ENCODE measurements around the gene IRF7.

IRF7 gene

DNA sequence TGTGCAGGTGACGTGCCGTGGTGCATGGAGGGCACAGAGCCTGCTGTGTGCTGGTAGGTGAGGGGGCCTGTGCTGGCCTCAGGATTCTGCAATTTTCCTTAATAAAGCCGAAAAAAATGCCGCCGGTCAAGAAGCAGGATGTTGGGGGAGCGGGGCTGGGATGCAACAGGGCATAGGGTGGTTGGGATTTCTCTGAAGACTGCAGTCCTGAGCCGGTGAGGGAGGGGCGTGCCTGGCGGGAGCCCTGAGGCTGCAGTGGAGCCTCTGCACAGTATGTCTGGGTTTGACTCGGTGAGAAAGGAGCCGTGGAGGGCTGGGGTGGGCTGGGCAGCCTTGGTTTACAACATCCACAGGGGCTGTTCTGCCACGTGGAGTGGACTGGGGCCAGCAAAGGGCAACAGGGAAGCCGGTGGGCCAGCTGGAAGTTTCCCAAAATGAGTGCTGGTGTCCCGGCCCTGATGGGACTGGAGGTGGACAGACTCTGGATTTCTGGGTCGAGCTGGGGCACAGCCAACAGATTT is 7.7 kb upstream of the IRF7 start:
- in situ Hi-C loops (cut with HindIII; ENCODE audit: low sequenced_read_pairs) = no loop called here

DNA sequence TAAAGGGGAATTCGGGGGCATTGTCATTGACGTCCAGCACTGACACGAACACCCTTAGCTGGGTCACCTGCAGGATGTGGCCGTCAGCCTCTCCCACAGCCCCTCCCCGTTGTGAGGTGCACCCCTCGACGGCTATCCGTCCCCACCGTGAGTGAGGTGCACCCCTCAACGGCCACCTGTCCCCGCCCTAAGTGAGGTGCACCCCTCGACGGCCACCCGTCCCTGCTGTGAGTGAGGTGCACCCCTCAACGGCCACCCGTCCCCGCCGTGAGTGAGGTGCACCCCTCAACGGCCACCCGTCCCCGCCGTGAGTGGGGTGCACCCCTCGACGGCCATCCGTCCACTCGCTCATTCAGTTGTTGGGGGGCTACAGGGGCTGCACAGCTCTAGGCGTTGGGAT is 6.1 kb upstream of the IRF7 start:
- in situ Hi-C loops (cut with HindIII; ENCODE audit: low sequenced_read_pairs) = no loop called here

DNA sequence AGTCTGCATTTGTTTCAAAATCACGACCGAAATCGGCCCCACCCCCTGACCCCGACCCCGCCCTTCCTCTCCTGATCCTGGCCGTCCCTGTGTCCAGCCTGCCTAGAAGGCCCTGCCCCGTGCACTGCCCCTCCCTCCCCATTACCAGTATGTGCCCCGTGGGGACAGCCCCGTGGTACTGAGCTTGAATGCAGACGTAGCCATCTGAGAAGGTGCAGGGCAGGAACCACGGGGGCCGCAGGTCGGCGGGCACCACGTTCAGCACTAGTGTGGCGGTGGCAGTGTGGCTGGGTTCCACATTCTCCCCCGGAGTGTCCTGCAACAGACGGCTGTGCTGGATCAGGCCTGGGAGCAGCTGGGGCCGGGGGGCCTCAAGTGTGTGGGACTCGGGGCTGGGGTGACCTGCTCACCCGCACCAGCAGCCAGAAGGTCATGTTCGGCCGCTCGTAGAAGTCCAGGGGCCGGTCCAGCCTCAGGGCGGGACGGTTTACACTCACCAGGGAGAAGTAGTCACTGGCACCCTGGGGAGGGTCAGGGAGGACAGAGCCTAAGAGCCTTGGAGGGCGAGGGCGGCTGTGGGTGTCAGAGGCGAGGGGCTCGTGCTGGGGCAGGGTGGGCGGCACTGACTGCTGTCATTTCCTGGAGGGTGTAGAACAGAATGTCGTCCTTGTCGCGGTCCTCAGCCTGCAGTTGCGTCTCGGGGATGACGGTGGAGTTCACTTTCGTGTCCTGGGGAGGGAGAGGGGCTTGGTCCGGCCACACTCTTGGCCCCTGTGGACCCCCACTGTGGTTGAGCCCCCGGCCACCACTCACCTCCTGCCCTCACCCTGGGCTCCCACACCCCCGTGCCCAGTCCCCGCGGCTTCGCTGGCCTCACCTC is 5.4 kb upstream of the IRF7 start:
- in situ Hi-C loops (cut with HindIII; ENCODE audit: low sequenced_read_pairs) = no loop called here

DNA sequence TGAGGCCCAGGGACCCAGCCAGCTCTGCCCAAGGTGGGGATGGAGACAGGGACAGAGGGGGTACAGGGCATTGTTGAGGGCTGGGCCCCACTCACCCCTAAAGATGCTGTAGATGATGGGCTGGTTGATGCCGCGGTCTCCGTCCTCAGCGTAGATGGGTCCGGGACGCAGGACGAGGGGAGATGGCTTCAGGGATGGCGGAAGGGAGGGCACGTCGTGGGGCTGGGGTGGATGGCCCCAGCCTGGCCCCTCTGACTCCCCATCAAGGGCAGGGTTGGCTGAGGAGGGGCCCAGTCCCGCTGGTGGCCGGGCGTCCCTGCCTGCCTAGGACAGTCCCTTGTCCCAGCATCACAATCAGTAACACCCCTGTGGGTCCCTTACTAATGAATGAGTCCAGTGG is 4.5 kb upstream of the IRF7 start:
- in situ Hi-C loops (cut with HindIII; ENCODE audit: low sequenced_read_pairs) = no loop called here

DNA sequence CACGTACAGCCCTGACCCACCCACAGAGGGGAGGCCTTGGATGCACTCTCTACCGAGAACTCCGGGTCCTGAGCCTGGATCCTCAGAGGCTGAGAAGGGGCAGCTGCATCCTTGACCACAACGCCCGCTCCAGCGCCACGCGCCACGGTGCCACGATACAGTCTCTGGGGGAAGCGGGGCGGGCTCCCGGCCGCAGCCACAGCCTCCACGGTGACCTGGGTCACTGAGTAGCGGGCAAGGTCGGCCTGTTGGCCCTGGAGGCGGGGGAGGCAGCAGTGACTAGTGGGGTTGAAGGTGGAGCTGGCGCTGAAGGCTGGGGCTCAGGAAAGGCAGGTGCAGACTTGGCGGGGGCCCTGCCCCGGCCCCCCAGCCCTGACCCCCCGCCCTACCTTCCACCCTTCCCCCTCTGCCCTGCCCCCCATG is 3.9 kb upstream of the IRF7 start:
- in situ Hi-C loops (cut with HindIII; ENCODE audit: low sequenced_read_pairs) = no loop called here

DNA sequence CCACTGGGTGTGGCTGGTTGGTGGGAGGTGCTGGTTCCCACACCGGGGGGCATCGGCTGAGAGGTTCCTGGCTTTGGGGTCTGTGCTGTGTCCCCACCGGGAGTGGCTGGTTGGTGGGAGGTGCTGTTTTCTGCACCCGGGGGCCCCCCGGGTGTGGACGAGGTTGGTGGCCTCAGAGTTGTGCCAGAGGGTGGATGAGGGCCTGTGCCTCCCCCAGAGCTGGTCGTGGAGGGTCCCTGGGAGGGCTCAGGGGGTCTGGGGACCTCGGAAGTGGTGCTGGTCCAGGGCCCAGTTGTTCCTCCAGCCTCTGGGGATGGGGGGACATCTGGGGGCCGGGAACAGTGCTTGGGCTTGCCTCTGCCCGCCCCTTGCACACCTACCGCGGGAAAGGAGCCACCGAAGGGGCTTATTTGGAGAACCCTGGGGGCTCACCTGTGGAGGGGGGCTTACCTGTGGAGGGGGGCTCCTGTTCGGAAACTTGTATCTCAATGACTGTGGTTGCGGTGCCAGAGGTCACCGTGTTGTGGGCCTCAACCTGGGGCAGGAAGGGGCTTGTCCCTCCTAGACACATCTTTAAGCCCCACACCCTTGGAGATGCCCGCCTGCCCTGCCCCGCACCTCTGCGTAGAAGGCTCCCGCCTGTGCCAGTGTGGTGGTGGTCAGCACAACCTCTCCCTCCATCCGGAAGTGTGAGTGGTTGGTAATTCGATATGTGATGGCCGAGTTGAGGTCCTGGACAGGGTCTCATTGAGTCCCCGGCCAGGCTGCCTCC is 3.3 kb upstream of the IRF7 start:
- in situ Hi-C loops (cut with HindIII; ENCODE audit: low sequenced_read_pairs) = no loop called here

DNA sequence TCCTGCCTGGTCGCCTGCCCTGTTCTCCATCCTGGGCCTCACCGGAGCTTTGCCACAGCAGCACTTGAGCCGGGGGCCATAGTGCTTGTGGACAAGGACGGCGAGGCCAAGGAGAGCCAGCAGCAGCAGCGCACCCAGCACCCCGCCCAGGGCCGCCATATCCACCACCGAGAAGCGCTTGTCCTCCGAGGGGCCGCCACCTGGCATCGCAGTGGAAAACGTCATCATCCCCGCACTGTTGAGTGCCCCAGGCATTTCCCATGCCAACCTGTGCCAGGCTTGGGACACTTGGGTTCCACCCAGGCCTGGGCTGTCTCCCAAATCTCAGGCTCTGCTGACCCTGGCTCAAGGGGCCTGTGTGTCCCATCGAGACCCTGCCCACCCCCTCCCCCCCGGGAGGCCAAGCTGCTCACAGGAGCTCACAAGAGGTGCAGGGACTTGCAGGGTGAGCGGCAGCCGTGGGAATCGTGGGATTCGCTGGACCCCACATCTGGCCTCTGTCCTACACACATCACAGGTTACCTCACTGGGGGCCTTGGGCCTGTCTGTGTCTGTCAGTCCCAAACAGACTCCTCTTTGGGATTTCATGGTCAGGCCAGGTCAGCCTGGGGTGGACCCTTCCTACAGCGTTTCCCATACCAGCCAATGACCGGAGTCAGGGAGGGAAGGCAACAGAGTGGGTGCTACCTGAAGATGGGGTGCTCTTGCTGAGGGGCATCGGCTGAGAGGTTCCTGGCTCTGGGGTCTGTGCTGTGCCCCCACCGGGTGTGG is 2.3 kb upstream of the IRF7 start:
- in situ Hi-C loops (cut with HindIII; ENCODE audit: low sequenced_read_pairs) = no loop called here

DNA sequence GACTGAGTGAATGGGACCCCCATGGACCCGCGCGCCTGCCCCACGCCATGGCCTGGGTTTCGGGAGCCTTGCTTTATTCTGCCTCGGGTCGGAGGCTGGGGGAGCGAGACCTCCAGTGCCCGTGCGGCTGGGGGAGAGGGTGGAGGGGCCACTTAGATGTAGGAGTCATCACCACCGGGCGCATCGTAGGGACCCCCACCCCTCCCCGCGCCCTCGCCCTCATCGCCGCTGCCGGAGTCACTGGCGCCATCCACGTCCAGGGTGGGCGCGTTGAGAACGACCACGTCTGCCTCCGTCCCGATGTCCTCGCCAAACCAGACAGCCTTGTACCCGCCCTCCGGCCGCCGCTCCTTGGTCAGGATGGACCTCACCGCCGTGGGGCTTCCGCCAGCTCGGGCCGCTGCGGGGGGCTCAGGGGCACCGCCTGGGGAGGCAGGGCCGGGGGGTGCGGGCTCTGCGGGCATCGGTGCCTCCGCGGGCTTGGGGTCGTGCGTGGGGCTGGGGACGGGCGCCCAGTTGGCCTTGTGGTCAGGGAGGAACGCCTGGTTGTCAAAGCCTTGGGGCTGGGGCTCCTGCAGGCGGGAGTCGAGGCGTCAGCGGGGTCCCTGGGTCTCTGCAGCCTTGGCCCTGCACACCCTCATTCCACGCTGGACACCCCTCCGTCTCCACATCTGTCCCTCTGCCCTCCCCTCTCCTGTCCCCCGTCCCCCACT is 1.6 kb upstream of the IRF7 start:
- in situ Hi-C loops (cut with HindIII; ENCODE audit: low sequenced_read_pairs) = no loop called here

DNA sequence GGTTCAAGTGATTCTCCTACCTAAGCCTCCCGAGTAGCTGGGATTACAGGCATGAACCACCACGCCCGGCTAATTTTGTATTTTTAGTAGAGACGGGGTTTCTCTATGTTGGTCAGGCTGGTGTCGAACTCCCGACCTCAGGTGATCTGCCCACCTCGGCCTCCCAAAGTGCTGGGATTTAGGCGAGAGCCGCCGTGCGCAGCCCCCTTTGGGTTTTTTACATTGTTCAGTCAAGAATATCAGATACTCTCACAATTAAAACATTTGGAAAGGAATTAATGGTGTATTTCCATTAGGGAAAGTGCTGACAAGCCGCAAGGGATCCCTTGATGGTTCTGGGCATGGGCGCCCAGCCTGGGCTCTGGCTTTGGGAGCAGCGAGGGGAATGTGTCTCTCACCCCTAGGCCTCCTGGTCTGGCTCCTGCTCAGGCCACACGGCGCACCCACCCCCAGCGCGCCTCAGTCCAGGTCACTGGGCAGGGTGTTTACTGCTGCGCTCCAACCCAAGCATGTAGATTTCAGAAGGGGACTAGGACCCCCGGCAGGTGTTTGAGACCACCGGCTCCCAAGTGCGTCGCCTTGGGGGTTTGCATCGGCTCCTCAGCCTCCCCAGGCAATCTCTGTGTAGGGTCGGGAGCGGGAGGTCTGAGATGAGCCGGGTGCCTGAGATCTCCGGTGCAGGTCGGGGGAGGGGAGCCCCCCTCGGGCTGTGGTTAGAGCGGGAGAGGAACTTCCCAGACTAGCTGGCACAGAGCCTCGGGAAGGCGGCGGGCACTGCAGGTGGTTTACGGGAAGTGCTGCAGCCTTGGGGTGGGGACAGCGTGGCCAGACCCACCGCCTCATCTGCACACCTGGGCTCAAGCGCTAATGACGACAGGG is 809 bp upstream of the IRF7 start:
- in situ Hi-C loops (cut with HindIII; ENCODE audit: low sequenced_read_pairs) = no loop called here

DNA sequence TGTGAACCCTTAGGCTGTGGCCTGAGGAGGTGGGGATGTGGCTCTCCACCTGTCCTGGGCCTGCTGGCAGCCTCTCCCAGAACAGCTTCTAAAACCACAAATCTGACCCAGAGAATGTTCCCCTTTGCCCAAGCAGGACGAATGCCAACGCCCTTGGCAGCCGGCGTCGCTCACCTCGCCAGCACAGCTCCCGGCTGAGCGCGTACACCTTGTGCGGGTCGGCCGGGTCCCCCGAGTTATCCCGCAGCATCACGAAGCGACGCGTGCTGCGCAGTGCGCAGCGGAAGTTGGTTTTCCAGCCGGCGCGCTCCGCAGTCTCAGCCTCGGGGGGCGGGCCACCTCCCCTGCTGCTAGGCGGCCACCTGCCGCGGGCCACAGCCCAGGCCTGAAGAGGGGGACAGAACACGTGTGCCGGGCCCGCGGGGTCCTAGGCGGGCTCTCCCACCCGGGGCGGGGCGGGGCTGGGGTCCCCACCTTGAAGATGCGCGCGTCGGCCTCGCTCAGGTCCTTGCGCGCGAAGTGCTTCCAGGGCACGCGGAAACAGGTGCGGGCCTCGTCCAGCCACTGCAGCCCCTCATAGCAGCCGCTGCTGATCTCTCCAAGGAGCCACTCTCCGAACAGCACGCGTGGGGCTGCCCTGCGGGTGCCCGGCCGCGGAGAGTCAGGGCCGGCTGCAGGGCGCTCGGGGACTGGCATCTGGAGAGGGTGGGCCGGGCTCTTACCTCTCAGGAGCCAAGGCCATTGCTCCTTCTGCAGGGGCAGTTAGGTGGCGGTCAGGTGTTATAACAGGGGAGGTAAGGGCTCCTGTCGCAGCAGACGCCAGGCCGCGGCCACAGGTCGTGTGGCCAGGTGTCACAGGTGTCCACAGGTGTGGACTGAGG is 887 bp downstream of the IRF7 start:
- in situ Hi-C loops (cut with HindIII; ENCODE audit: low sequenced_read_pairs) = no loop called here

DNA sequence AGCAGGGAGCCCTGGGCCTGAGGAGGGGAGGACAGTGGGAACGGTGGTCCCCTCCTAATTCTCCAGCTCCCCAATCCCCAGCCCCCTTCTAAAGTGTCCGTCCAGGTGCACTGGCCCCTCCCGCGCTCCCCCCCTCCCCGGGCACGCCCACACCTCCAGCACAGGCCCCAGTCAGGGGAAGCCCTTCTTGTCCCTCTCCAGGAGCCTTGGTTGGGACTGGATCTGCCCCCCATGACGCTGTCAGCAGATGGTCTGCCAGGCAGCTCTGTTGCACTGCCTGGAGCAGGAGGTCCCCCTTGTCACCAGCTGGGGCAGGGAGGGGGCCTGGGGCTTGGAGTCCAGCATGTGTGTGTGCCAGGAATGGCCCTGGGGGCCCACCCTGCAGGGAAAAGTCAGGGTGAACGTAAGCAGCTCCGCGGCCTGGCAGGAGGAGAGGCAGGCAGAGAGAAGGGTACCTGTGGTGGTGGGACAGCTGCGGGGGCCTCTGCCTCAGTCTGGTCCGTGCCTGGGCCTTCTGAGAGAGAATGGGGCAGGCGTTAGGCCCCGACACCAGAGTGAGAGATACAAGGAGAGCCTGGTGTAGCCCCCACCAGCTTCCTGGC is 1.6 kb downstream of the IRF7 start:
- in situ Hi-C loops (cut with HindIII; ENCODE audit: low sequenced_read_pairs) = no loop called here

DNA sequence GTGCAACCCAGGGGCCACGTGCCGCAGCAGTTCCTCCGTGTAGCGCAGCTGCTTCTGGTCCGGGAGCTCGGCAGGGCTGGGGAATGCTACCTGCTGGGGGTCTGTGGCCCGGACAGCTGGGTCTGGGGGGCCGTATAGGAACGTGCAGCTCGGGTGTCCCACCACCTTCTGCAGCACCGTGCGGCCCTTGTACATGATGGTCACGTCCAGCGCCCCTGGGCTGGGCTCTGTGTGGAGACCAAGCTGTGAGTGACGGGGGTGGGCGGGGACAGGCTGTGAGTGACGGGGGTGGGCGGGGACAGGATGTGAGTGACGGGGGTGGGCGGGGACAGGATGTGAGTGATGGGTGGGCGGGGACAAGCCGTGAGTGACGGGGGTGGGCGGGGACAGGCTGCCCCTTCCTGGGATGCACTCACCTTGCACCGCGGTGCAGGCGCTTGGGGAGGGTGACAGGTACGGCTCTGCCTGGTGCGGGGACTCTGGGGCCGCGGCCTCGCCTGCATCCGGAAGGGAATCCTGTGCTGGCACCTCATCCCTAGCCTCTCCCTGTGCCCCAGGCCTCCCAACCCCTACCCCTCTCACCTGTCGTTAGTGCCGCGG is 2.3 kb downstream of the IRF7 start:
- in situ Hi-C loops (cut with HindIII; ENCODE audit: low sequenced_read_pairs) = no loop called here

DNA sequence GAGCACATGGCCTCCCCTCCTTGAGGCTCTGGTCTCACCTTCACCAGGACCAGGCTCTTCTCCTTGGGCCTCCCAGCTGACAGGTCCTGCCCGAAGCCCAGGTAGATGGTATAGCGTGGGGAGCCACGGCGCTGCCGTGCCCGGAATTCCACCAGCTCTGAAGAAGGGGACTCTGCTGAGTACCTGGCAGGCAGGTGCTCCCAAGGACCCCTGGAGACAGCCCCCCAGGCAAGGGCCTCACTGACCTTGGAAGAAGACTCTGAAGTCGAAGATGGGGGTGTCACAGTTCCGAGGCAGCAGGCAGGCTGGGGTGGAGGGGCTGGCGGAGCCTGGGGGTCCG is 2.8 kb downstream of the IRF7 start:
- in situ Hi-C loops (cut with HindIII; ENCODE audit: low sequenced_read_pairs) = no loop called here

DNA sequence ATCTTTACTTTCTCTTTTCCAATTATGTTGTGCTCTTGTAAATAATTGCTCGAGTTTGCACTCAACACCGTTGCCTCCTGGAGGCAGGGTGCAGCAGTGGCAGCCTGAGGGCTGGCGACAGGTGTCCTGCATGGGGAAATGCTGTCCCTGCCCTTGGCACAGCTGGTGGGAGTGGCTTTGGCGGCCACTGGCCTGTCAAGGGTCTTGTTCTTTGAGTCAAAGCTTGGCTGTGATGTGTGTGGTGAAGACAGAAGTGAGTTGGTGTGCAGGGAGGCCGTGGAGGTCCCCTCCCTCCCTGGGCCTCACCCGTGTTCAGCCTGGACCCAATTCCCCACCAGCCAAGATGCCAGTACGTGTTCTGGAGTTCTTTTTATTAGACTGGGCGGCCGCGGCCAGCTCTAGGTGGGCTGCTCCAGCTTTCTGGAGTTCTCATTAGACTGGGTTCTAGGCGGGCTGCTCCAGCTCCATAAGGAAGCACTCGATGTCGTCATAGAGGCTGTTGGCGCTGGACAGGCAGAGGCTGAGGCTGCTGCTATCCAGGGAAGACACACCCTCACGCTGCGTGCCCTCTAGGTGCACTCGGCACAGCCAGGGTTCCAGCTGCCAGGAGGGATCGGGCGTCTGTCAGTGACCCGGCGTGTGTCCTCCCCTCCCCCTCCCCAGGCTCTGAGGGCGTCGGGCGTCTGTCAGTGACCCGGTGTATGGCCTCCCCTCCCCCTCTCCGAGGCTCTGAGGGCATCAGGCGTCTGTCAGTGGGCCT is 3.4 kb downstream of the IRF7 start:
- in situ Hi-C loops (cut with HindIII; ENCODE audit: low sequenced_read_pairs) = no loop called here

DNA sequence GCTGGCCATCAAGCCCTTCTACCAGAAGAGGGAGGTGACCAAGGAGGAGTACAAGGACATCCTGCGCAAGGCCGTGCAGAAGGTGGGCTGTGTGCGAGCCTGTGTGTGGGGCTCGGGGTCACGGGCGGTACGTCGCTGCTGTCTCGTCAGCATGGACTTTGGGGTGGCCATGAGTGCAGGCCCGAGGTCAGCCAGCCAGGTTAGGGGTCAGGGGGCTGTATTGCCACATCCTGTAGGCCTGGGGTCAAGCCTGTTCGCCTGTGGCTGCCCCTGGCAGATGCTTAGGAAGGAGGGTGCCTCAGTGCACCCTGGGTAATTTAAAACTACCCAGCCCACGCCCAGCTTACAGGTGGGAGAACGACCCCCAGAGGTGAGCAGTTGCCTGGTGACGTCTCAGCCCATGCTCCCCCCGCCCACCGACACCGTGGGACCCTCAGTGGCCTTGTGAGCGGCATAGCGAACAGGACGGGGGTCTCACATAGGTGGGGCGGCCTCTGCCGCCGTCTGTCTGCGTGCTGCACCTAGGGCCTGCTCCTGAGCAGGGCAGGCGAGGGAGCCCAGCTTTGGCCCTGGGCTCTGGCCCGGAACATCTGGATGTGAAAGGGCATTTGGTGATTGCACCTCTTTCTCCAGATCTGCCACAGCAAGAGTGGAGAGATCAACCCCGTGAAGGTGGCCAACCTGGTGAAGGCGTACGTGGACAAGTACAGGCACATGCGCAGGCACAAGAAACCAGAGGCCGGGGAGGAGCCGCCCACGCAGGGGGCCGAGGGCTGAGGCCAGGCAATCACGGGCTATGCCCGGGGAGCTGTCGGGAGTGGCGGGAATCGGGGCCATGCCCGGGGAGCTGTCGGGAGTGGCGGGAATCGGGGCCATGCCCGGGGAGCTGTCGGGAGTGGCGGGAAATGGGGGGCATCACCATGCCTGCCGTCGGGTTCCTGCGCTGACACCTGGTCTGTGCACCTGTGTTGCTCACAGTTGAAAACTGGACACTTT is 4.5 kb downstream of the IRF7 start:
- in situ Hi-C loops (cut with HindIII; ENCODE audit: low sequenced_read_pairs) = no loop called here

DNA sequence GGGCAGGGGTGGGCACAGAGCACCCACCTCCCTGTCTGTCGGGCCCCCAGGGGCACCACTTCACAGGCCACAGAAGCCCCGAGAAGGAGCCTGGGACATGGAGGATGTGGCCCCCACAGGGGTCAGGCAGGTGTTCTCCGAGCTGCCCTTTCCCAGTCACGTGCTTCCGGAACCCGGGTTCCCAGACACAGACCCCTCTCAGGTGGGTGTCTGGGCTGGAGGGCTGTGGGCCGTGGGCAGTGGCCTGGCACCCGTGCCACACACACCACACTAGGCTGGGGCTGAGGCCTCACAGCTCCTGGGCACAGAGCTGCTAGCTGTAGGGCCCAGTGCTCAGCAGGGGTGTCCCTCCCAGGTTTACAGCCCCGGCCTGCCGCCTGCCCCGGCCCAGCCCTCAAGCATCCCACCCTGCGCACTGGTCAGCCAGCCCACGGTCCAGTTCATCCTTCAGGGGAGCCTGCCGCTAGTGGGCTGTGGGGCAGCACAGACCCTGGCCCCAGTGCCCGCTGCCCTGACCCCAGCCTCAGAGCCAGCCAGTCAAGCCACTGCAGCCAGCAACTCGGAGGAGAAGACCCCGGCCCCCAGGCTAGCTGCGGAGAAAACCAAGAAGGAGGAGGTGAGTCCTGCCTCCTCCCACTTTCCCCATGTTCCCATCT is 5.5 kb downstream of the IRF7 start:
- in situ Hi-C loops (cut with HindIII; ENCODE audit: low sequenced_read_pairs) = no loop called here
